HG02571 (cell line): Measurements from ENCODE around the gene DOC2B.
"Not testable (repeated sequence)": the region's sequence is repeated elsewhere in the genome, so short reads cannot be mapped to it uniquely, and the experiment has no call there.

ENCODE experiments used
- ATAC-seq: cut with Tn5 transposase; IDR thresholded peaks from one replicate; pipeline ENCODE4 v1.9.1; 2021; ENCODE audit warnings: mild to moderate bottlenecking, moderate library complexity; ENCODE audit not compliant: unreplicated experiment

DOC2B gene

DNA sequence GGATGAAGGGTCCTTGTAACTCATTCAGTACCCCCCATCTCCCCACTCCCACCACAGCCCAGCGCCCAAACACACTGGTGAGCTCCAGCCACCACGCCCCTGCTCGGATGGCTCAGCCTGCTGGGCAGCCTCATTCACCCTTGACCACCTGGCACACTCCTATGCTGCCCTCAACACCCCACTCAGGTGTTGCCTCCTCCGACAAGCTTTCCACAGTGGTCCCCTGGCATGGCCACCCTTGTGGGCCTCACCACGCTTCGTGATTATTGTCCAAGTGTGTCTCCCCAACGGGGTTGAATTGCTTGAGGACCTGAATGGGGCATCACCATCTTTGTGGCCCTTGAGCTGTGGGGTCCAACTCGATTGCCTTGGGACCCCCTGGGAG is 12.0 kb upstream of the DOC2B start:
- no peak for ATAC-seq

DNA sequence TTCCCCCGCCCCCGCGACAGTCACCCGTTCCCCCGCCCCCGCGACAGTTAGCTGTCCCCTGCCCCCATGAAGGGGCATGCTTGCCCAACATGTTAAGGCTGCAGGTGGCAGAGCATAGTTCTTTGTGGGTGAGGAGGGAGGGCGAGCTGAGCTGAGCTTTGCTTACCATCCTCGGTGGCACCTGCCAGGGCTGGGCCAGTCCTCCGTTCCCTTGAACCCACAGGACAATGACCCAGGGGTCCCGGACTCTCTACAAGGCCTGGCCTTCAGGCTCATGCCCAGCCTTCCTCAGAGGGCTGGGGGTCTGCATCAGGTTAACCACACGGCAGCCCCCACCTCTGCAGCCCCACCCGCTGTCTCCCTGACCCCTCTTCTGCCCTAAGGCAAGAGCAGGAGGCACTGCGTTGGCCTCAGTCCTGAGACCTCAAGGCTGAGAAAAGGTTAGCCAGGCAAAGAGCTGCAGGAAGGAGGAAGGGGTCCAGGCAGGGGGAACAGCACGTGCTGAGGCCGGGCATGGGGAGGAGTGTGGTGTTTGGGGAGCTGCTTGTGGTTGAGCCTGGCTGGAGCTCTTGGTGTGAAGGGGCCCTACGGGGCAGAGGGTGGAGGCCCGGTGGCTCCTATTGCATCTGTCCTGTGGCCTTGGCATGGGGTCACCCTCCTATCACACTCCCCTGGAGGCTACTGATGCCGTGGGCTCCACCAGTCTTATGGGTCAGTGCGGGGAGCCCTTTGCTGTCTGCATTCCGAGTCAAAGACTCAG is 11.4 kb upstream of the DOC2B start:
- ATAC-seq, result no peak

DNA sequence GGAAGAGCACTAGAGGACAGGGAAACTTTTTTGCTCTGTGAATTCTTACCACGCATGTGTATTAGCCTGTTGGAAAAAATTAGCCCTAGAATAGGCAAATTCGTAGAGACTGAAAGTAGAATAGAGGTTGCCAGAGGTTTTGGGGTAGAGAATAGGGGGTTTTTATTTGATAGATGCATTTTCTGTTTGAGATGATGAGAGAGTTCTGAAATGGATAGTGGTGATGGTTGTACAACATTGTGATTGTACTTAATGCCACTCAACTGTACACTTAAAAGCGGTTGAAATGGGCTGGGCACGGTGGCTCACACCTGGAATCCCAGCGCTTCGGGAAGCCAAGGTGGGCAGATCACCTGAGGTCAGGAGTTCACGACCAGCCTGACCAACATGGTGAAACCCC is 8.0 kb upstream of the DOC2B start:
- ATAC-seq, result no peak

DNA sequence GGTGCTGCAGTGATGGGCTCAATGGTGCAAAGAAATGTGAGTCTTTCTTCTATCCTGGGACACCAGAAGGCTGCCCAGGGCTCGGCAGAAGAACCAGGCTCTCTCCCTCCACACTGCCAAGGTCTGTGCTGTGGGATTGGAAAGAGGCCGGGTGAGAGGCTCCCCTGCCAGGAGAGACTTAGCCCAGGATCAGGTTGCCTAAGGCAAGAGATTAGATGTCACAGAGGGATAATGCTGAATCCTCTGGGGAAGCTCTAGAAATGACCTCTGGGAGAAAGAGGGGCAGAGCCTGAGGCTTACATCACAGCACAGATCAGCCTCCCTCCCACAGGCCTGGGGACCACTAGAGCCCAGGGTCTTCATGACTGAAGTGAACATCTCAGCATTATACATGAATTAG is 5.7 kb upstream of the DOC2B start:
- no peak for ATAC-seq

DNA sequence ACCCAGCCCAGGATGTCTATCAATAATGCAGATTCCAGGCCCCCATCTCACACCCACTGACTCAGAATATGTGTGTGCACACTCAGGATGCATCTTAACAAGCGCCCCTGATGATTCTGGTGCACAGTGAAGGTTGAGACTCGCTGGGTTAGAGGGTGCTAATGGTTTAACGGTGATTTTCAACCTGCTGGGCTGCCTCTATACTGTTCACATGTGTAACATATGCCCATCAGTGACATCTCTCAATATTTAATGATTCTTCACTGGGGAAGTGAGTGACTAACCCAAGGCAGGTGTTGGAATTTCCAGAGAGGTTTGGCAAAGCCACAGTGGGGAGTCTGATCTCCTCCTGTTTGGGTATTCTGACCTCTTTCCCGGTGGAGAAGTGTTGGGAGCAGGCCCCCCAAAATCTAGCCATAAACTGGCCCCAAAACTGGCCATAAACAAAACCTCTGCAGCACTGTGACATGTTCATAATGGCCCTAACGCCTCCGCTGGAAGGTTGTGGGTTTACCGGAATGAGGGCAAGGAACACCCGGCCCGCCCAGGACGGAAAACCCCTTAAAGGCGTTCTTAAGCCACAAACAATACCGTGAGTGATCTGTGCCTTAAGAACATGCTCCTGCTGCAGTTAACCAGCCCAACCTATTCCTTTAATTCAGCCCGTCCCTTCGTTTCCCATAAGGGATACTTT is 4.1 kb upstream of the DOC2B start:
- no peak for ATAC-seq

DNA sequence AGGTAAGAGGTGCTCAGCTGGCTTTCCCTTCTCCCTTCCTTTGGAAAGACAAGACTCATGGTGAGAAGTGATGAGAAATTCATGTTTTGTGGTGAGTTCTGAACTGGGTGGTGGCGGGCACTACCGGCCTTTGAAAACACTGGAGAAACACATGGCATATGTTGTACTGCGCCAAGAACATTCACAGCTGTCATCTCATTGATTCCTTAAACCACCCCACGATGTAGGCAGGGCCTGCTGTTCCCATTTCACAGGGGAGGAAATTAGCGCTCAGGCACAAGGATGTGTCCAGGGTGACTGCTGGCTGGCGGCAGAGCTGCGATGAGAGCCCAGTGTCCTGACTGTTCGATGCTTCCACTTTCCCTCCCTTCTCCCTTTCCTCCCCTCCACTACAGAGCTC is 1.6 kb upstream of the DOC2B start:
- ATAC-seq, result no peak

DNA sequence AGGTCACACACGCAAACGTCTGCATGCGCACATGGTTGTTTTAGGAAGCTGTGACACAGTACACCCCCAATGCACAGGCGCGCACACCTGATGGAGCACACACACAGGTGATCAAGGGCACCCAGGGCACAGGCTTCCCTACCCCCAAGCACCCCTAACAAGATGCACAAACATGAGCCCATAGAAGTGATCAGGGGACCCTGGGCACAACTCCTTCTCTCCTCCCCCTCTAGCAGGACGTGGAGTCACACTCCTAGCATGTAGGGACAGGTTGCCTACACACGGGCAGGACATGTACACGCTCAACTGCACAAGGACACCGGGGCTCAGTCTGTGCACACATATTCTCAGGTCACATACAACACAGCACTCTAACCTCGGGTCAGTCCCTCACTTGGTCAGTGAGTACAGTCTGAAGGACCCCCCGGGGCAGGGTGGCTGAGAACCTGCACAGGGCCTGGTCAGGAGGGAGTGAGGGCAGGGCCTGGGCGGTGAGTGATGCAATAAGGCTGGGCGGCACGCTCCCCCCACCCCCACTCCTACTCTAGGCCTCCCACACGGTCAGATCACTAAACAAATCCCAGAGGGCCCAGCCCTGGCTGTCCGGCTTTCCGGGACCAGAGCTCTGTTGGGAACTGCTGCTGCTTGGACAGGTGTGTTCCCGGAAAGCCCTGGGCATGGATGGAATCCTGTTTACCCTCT is 751 bp upstream of the DOC2B start:
- ATAC-seq, result no peak

DNA sequence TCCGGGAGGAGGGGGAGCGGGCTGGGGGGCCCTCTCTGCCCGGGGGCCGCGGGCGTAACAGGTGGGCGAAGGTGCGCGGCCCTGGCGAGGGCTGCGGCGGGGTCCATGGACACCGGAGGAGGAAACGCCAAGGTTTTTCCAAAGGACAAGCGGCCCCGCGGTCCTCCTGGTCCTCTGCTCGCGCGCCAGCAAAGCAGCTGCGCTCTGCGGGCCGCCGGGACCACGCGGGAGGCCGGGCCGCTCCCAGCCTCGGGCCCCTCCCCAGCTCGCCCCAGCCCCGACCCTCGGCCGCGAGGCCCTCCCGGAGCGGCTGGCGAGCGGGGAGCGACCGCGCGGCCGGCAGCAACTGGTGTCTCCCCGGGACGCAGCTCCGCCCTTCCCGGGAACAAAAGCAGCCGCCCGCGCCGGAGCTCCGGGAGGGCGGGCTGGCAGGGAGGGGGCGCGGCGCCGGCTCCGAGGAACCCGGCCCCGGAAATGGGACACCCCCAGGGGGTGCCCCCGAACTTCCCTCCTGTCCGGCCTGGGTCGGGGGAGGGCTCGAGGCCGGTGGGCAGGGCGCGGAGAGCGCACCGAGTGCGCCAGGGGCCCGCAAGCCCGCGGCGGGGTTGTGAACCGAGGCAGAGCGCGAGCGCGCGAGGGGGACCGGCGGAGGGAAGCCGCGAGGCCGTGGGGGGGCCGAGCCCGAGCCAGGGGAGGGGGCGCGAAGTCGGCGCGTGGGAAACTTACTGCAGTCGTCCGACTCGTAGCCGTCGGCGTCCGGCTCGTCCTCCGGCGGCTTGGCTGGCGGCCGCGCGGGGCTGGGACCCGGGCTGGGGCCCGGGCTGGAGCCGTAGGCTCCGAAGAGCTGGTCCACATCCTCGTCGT is 837 bp downstream of the DOC2B start:
- no peak for ATAC-seq

DNA sequence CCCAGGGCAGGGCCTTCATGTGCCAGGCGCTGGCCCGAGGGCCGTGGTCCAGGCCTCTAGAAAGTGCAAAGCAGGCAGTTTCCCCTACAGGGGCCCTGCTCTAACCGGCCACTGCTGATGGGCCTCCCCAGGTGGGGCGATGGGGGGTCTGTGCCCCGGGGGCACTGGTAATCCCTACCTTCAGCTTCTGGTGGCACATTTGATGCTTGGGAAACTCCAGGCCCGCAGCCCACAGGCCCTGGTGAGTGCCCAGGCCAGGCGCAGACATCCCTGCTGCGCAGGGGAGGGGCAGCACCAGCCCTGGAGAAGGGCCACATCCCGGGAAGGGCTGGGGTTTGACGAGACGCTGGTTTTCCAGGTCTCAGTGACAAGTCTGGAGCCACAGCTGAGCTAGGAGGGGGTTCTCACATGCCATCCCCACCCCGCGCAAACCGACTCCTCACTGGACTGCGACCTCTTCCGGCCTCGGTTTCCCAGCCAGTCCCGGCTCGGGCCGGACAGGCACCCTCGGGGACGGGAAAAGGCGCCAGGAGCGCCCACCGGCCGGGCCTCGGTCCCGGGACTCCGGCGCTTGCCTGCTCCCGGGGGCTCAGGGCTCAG is 1.6 kb downstream of the DOC2B start:
- no peak for ATAC-seq

DNA sequence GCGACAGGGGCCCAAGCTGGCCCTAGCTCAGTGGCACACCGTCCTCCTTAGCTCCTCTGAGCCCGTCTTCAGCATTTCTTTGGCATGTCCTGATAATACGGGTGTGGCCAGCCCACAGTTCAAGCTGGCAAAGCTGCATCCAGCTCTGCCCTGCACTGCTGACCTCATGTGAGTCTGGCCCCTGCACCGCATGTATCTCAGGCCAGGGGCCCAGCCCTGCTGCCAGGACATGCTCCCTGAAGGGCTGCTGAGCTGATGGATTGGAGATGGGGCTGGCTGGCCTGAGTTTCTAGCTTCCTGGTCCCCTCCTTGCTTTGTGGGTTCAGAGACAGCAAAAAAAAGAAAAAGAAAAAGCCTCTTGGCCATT is 2.4 kb downstream of the DOC2B start:
- ATAC-seq, result no peak

DNA sequence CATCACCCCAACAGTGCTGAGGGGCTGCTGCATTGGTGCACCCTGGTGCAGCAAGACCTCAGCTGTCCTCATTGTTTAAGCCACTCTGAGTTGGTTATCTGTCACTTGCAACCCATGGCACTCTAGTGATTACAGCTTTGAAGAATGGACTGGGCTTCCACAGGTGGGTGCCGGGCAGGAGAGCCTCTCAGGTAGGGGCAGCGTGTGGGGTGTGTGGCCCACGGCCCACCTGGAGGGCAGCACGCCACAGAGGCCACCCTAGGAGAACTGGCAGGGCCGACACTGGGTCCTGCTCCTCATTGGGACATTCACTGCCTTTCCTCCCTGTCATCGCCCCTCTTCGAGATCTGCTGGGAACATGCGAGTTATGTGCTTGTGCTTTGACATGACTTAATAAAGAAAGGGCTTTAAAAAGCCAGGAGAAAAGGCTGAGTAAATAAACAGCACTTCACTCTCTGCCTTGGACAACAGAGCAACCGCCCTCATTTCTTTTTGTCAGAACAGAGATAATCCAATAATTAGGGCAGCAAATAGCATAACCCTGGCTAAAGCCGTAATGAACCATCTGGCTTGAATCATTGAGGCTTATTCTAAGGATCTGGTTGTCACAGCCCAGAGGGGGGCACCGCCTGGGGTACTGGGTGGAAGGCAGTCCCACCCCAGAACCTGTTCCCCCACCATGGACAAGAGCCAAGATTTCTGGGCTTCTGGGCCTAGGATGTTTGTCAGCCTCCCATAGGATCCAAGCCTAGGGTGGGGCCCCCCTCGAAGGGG is 3.0 kb downstream of the DOC2B start:
- no peak for ATAC-seq

DNA sequence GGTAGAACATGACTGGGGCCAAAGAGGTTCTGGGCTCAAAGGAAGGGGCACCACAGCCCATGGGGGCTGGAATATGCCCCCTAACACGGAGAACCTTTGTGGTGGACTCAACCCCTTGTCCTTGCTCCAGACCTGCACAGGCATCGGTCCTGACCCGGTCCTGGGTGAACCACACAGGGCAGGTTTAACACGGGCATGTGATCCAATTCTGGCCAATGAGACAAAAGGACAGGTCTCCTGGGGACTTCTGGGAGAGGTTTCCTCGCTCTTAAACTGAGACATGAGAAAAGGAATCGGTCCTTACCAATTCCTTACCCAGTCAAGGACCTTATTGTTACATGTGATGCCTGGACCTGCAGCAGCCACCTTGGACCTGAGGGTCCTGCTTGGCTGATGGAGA is 3.7 kb downstream of the DOC2B start:
- no peak for ATAC-seq

DNA sequence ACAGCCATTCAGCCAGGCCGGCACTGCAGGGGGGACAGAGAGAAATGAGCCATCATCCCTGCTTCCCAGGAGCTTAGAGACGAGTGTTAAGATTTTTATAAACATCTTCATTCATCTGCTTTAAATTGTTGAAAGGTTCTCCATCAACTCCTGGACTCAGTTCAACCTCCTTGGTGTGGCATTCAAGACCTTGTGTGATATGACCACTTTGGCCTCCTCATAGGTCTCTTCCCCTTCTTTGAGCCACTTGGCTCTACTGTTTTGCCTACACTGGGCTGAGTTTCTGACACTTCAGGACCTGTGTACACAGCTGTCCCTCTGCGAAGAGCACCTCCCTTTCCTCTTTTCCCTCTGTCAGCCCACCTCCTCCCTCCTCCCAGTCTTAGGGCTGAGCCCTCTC is 4.3 kb downstream of the DOC2B start:
- no peak for ATAC-seq

DNA sequence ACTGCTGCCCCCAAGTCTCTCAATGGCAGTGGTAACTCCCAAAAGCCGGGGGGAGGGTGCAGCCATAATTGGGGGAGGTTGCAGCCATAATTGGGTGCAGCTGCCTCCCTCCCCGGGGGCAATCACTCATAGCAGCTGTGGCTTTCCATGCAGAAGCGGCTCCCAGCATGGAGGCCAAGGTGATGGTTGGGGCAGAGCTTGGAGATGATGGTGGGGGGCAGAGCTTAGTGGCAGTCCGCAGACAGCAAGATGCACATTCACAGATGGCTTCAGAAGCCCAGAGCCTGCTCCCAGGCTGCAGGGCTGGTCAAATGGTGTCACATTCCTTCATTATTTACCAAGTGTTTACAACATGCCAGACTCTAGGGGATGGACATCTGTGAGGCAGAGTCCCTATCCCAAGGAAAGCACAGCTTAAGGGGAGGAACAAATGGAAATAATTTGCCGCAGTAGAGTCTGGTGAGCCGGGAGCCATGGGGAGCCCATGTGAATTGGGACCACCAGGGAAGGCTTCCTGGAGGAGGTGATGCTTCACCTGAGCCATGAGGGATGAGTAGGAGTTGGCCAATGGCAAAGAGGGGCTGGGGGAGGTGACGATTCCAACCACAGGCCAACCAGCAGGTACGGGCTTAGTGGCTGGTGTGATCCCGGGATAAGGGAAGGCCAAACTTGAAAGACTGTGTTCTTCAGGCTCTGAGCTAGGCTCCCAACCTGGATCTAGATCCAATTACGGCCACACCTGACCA is 8.1 kb downstream of the DOC2B start:
- ATAC-seq, result no peak

DNA sequence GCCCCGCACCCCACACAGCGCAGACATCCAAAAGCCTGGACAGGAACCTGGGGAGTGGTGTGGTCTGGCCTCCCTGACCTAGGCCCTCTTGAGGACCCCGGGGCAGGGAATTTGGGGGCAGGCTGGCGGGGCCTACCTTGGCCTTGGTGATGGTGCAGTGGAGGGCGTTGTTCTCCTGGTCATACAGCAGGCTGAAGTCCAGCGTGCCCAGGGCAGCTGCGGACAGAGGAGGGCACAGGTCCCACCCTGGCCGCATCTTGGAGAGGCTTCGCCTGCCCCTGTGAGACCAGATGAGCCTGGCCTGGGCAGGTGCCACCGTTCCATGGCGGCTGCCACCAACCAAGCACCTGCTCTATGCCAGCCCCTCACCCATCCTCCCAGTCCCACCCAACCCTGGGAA is 9.0 kb downstream of the DOC2B start:
- no peak for ATAC-seq

DNA sequence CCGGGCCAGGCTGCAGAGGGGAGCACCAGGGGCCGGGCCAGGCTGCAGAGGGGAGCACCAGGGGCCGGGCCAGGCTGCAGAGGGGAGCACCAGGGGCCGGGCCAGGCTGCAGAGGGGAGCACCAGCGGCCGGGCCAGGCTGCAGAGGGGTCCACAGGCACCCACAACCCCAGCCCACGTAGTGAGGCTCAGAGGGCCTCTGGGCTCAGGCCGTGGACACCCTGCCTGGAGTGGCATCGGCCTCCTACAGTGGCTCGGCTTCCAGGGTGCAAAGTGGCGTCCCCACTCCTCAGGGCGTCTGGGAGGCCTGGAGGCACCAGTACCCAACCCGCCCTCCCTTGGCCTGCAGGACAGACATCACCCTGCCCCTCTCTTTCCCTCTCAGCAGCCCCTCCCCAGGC is 9.6 kb downstream of the DOC2B start:
- ATAC-seq, result no peak

DNA sequence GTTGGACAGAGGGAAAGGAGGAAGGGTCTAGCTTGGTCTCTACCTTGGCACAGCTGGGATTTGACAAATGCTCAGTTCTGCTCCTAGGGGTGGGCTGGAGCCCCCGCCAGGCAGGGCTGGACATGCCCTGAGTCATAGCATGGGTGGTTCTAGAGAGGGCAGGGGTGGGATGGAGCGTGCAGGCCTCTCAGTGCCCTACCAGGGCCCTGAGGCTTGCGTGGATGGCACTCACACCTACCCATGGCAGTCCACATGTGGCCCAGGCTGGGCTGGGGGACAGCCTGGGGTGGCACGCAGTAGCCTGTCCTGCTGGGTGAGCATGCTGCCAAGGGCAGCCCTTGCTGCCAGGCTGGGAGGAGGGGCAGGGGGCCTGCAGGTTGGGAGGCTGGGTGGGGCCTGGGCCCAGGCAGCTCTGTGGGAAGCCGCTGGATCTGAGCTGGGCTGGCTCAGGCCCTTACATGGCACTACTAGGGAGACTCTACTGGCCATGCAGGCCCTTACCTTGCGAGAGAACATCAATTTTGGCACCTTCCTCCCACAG is 11.2 kb downstream of the DOC2B start:
- no peak for ATAC-seq

DNA sequence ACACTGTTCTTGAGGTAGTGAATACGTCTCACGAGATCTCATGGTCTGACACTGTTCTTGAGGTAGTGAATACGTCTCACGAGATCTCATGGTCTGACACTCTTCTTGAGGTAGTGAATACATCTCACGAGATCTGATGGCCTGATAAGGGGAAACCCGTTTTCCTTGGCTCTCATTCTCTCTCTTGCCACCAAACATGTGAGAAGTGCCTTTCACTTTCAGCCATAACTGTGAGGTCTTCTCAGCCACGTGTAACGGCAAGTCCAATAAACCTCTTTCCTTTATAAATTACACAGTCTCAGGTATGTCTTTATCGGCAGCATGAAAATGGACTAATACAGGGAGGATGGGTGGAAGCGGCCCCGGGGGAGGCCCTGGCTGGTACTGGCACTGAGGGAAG is 12.8 kb downstream of the DOC2B start:
- not testable (repeated sequence) for ATAC-seq

DNA sequence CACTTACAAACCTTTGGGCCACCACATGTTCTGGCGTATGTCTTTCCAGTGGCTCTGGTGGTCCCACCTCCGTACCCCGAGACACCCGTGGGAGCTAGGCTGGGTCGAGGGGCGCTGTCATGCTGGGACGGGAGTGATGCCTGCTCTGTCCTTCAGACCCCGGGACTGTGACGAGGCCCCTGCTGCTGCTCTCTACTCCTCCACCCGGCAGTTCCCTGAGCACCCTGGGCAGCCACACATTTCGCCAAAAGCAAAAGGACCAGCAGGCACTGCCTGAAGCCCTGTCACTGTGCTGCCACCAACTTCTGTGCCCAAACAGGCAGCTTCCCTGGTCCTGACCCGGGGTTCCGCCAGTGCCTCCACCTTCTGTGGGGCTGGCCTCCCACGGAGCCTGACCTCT is 15.5 kb downstream of the DOC2B start:
- no peak for ATAC-seq
